Ammon's horn (tissue), 1 donor: ENCODE data around the gene COL4A2.

Experiments
- DNase-seq: peaks from one replicate; pipeline ENCODE4 v3.0.0-alpha.2; 2016; ENCODE audit warnings: low spot score

Gene COL4A2

GRCh38 chr13:110341445-110342244 is 34.6 kb downstream of the COL4A2 start:
- peak; percentile 55 for DNase-seq

- DNase-seq, result no peak
Observed at GRCh38 chr13:110342474-110342873, 35.4 kb downstream of the COL4A2 start.

- DNase-seq, result no peak
Observed at GRCh38 chr13:110343241-110343865, 36.3 kb downstream of the COL4A2 start.

DNA sequence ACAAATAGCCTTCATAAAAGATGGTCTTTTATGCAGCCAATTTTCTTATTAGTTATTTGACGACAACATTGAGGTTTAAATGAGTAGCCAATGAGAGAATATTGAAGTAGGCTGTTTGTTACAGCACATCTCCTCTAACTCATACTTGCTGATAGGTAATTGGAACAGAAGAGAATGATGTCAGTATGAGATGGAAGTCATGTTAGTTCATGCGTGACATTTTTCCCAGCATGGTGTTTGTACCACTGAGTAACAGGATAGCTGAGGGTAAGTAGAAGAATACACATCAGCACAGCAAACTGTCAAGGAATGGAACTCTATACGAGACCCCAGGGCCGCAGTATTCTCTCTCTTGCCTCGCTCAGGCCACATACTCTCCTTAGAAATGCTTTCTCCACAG is 37.2 kb downstream of the COL4A2 start:
- DNase-seq, result no peak

DNA sequence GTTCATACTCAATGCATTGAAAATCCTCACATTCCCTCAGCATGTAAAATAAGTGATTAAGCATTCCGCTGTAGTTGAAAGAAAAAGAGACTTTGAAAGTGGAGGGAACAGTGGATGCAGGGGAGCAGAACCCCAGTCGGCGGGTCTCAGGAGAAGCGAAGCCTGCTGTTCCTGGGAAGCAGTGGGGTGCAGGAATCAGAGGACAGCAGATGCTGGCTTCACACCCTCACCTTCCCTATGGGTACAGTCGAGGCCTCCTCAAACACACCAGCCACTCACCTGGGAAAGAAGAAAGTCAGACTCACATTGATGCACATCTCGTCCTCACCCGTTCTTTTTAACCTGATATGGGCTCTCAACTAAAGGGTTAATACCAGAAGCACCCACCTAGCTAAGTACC is 38.2 kb downstream of the COL4A2 start:
- DNase-seq, result no peak

DNA sequence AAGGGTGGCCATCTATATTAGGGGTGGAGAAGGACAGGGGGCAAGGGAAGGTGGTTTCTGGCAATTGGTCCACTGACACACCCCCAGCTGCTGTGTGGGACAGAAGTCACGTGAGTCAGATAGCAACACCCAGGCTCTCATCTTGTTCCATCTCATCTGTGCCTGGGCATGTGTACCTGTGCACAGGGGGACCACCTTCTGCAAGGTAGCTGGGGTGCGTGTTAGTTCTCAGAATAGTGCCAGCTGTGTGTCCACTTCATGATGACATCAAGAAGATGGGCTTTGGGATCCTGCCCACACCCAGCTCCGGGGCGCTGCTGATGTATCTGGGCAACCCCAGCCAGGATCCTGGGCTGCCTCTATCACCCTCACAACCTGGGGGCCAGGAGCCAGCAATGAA is 38.6 kb downstream of the COL4A2 start:
- no peak for DNase-seq

DNA sequence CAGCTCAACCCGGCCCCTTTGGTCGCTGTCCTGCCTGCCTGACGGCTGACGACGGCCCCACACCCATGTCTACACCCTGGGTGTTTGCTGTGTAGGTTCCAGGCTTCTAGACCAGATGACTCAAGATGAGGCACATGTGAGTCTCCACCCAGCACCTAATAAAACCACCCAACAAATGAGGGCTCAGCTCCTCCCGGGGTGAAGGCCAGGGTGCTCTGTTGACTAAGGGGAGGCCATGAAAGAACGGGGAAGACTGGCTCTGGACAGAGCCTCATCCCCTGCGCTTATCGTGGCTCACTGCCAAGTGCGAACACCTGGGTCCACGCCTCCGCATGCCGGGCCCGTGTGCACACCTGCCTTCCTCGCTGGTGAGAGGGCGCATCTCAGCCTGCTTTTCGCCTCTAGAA is 39.6 kb downstream of the COL4A2 start:
- no peak for DNase-seq

DNA sequence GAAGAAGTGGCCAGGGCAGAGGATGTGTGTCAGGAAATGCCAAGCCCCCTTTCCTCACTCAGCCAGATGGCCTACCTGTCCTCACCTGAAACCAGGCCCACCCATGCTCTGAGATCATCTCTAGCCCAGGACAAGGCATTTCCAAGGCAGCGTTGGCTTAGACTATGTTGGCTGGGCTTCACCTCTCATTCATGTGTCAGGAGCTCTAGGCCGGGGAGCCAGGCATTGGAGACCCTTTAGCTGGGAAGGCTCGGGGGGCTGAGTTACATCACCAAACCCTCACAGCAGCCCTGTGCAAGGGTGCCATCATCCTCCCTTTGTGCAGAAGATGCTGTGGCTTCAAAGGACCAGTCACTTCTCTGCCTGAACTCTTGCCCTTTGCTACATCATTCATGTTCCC is 40.0 kb downstream of the COL4A2 start:
- DNase-seq, result no peak

GRCh38 chr13:110347535-110348308 is 40.6 kb downstream of the COL4A2 start:
- DNase-seq, result no peak

DNA sequence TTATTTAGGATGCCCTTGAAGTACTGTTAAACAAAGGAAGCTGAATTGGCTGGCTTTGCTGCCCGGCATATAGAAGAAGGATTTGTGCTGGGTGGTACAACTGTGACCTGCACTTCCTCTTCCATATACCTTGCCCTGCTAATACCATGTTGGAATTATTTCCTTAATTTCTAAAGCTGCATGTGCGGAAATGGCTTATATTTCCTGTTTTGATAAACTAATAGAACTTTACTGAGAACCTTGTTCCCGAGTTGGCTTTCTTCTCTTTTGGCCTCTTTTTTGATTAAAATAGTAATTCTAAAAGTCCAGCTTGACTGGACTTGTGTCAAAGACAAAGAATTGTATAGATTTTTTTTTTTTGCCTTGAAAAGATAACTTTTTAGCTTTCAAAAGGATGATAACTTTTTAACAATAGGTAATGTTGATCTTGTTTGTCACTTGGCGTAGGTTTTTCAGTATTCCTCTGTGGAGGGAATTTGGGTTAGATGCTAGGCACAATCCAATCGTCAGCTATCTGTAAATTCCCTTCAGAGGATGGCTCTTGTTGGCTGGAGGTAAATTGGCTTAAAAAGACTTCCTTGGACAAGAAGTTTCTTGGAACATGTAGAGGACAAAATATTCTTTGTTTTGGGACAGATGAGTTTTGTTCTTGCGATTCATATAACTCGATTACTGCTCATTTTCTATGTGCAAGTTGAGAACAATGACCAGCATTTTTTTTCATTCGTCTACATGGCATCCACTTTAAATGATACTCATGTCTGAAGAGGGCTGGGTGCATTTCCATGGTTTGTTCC is 41.4 kb downstream of the COL4A2 start:
- DNase-seq, result no peak

- DNase-seq, result no peak
Observed at GRCh38 chr13:110349239-110349638, 42.2 kb downstream of the COL4A2 start.

GRCh38 chr13:110350049-110350448 is 43.0 kb downstream of the COL4A2 start:
- DNase-seq, result no peak

GRCh38 chr13:110350509-110350908 is 43.4 kb downstream of the COL4A2 start:
- no peak for DNase-seq

DNA sequence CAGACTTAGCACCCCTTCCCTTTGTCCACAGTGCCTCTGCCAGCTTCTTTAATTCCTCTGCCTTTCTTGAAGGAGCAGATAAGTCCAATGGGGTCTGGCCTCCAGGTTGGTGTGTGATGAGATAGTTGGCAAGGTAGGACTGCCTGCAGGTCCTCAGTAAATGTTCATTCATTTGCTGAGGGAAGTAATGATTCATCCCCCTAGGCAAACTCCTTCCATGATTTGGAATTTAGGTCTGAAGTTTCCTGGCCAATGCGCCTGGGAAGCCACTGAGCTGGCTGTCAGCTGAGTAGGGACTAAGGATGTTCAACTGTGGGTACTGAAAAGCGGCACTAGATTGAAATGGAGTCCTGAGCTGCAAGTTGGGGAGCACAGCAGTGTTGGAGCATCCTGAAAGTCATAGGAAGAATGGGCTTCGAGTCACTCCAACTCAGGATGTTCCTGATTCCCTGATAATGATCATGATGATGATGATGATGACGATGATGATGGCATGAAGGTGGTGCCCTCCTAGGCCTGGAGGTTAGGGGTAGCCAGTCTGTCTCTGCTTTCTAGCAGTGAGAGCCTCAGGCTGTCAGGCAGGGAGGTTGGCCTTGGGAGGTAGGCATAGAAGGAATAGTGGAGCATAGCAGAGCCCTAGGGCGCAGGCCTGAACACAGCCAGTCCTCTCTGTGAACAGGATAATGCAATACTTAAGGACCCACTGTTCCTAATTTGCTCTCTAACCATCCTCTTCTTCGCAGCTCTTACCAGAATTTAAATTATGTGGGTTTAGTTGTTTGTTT is 44.7 kb downstream of the COL4A2 start:
- no peak for DNase-seq

GRCh38 chr13:110352735-110353134 is 45.7 kb downstream of the COL4A2 start:
- no peak for DNase-seq

DNA sequence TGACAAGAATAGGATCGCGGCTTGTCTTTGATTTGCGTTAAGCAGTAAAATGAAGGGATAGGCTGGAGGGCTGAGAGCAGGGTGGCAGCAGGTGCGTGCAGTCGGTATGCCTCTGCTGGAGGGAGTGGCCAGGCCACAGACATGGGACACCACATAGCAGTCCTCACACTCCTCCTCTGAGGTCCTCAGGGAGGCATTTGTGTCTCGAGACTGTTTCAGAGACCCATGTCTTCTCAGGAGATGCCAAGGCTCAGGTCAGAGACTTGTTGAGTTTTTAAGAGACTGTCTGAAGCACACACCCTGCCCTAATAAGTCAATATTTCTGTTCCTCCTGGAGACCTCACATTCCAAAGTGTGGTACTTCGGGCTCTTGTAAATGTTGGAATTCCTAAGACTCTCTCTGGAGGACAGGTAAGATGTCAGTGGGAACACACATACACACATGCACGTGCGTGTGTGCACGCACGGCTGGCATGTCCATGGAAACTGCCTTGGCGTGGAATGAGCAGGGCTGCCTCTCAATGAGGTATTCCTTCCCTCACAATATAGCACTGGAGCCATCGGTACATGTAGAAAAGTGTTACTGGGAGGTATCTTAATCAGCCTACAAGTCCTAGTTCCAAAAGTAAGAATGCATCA is 46.4 kb downstream of the COL4A2 start:
- no peak for DNase-seq

DNA sequence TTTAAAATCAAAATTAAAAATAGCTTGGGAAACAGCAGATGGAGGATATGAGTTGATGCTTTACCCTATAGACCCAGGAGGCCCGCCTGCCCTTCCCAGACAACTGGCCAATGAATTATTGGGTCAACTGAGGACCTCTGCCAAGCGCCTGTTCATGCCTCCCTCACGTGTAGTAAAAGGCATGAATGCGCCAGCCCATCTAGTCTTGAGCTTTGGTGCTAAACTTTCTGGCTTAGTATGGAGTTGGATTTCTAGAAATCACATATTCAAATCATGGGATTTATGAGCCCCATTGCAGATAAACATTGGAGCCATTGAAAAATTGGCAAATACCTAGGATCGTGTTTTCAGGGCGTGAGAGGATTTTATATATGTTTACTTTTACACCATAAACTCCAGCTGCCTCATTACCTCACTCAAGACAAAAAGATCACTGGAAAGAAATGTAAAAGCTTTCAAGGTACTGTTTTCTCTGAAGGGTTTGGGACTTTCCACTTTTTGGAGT is 47.1 kb downstream of the COL4A2 start:
- no peak for DNase-seq

DNA sequence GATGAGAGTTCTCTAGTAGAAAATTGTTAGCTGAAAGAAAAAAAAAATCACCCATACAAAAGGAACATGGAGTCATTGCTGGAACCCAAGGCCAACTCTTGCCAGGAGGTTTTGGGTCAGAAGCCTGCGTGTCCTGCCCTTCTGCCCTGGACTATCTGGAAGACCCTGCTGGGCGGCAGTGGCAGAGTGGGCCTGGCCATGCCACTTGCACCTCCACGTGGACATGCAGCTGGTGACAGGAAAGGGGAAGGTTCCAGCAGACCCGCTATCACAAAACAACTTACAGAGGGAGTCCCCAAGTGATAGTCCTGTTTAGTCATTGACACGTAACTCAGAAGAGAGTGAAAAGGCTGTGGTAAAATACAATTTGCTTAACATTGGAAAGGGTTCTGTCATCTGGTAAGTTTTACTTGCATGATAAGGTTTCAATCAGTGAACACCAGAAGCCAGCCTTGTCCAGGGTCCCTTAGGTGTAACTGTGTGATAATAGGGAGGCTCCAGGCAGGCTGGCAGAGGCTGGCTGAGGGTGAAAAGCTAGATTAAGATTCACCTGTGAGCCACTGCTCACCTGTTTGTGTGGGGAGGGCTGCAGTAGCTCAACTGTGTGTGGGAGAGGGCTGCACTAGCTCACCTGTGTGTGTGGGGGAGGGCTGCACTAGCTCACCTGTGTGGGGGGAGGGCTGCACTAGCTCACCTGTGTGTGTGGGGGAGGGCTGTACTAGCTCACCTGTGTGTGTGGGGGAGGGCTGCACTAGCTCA is 47.8 kb downstream of the COL4A2 start:
- no peak for DNase-seq

- no peak for DNase-seq
Observed at GRCh38 chr13:110356362-110356761, 49.3 kb downstream of the COL4A2 start.

GRCh38 chr13:110358381-110358780 is 51.3 kb downstream of the COL4A2 start:
- DNase-seq, result no peak
